Fibroblast of mammary gland (primary cell): ENCODE data around the gene MYRIP.

Source experiments
- DNase-seq: peaks from one replicate; pipeline ENCODE4 v3.0.0-alpha.2; 2010; ENCODE audit warnings: low read depth
- H3K4me3 ChIP-seq: 2 replicates; pipeline ENCODE4 v1.5.1; 2011; ENCODE audit warnings: low read depth, mild to moderate bottlenecking, low read length, moderate library complexity; ENCODE audit not compliant: control insufficient read depth
- CTCF ChIP-seq: conservative IDR thresholded peaks from 2 replicates; pipeline ENCODE4 v1.5.1; 2011; ENCODE audit warnings: low read depth, low read length, inconsistent platforms; ENCODE audit not compliant: control insufficient read depth, insufficient read depth

The MYRIP gene

GRCh38 chr3:40160933-40161332, 351.5 kb downstream of the MYRIP start:
- no peak overlapping the region for H3K4me3 ChIP-seq
- no peak for TF ChIP-seq CTCF
- DNase-seq, result no peak

- TF ChIP-seq CTCF, result no peak
- H3K4me3 ChIP-seq, result no peak overlapping the region
- DNase-seq, result no peak
Observed at GRCh38 chr3:40162616-40163015, 353.2 kb downstream of the MYRIP start.

GRCh38 chr3:40166997-40167396, 357.6 kb downstream of the MYRIP start:
- TF ChIP-seq CTCF, result no peak
- no peak overlapping the region for H3K4me3 ChIP-seq
- DNase-seq, result no peak

GRCh38 chr3:40167958-40168357, 358.5 kb downstream of the MYRIP start:
- no peak overlapping the region for H3K4me3 ChIP-seq
- no peak for TF ChIP-seq CTCF
- DNase-seq, result no peak

- DNase-seq, result no peak
- no peak for TF ChIP-seq CTCF
- no peak overlapping the region for H3K4me3 ChIP-seq
Observed at GRCh38 chr3:40169983-40170382, 360.6 kb downstream of the MYRIP start.

GRCh38 chr3:40170395-40170794, 361.0 kb downstream of the MYRIP start:
- no peak overlapping the region for H3K4me3 ChIP-seq
- DNase-seq, result no peak
- no peak for TF ChIP-seq CTCF

GRCh38 chr3:40172560-40172959, 363.2 kb downstream of the MYRIP start:
- no peak overlapping the region for H3K4me3 ChIP-seq
- no peak for DNase-seq
- TF ChIP-seq CTCF, result no peak
